Erythroblast (primary cell): Measurements from ENCODE around the gene GCHFR.

Source experiments
- GATA1 ChIP-seq: IDR thresholded peaks from 2 replicates; pipeline ENCODE4 v1.6.1; 2011; ENCODE audit warnings: low read depth, mild to moderate bottlenecking, control low read depth, low read length, moderate library complexity
- POLR2A ChIP-seq: IDR thresholded peaks from 2 replicates; pipeline ENCODE4 v1.6.1; 2011; ENCODE audit warnings: mild to moderate bottlenecking, low read length

DNA sequence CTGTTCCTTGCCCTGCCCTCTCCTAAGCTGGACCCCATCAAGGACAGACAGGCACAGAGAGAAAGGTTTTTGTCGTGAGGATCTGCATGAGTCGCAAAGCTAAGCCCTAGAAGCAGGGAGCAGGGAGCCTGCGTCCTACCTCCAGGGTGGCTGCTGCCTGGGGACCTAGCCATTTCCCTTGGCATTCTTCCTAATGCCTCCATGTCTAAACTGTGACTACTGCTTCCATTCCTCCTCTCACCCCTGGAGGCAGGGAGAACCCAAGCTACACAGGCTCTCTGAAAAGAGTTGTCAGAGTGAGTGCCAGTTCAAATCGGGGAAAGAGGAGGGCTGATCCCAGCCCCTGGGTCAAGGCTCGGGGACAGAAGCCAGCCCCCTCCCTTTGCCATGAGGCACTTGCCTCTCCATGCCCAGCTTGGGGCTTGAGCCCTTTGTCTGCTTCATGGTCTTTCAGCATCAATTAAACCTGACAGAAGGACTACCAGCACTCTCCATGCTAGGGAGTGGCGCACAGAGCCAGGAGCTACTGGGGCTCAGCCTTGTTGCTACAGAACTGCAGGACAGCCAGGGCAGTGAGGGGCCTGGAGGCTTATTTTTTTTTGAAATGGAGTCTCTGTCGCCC lies 2.4 kb downstream of the GCHFR start:
- TF ChIP-seq POLR2A (no peak), GATA1 (no peak)
